ENCODE measurements around the gene TMEM62.

The TMEM62 gene

DNA sequence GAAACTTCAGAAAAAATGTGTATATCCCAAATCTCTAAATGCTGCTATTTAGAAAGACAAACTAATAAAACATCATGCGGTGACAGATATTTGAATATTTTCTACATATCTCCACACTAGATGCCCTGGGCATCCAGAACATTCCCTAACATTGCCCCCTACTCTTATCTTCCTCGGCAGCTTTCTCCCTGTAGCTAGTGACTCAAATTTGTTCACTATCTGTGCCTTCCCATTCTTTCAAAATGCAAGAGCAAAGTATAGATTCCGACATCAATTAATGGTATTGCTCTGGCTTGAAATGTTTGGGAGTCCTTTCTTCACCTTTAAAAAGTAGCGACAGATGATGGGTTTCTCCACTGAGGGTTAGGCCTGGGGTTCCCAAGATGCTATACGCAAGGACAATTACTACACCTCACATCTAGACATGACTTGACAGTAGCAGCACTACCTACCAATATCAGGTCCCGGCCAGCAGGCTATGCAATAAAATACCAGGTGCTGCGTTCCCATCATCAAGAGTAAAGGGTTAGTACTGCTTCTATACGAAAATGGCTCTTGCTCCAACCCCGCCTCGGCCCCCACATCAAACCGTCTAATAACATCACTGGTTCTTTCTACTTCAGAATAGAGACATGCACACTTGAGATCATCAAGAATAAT, 28.2 kb upstream of the TMEM62 start:
- no peak for TF ChIP-seq GATA3 (IDR thresholded peaks at IDR 0.05; ENCODE audit: low read depth, low read length)
- TF ChIP-seq GATA2 (IDR thresholded peaks at IDR 0.05; ENCODE audit: low read depth, low read length) = no peak

GRCh38 chr15:43105778-43106485, 27.5 kb upstream of the TMEM62 start, which contains the start of gene UBR1:
UBR1 (minus strand) TSS chr15:43106038; CDS start chr15:43106022, 16 bp downstream.
- TF ChIP-seq GATA2 (IDR thresholded peaks at IDR 0.05; ENCODE audit: low read depth, low read length) = peak; percentile 51
- no peak for TF ChIP-seq GATA3 (IDR thresholded peaks at IDR 0.05; ENCODE audit: low read depth, low read length)

- TF ChIP-seq GATA3 (IDR thresholded peaks at IDR 0.05; ENCODE audit: low read depth, low read length) (no peak), GATA2 (IDR thresholded peaks at IDR 0.05; ENCODE audit: low read depth, low read length) (no peak)
Measured at GRCh38 chr15:43106486-43106829, 26.9 kb upstream of the TMEM62 start.

DNA sequence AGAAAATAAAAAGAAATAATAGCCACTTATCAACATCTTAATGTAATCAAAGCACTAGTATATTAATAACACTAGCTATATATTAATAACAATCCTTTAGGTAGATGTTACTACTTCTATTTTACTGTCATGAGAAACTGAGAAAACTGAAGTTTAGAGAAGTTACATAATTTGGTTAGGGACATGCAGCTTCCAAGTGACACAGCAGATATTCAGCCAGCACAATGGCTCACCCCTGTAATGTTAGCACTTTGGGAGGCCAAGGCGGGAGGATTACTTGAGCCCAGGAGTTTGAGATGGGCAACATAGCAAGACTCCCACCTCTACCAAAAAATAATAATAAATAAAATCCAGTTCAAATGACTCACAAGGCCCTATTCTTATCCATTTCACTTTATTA, 25.6 kb upstream of the TMEM62 start:
- TF ChIP-seq GATA2 (IDR thresholded peaks at IDR 0.05; ENCODE audit: low read depth, low read length) (no peak), GATA3 (IDR thresholded peaks at IDR 0.05; ENCODE audit: low read depth, low read length) (no peak)

DNA sequence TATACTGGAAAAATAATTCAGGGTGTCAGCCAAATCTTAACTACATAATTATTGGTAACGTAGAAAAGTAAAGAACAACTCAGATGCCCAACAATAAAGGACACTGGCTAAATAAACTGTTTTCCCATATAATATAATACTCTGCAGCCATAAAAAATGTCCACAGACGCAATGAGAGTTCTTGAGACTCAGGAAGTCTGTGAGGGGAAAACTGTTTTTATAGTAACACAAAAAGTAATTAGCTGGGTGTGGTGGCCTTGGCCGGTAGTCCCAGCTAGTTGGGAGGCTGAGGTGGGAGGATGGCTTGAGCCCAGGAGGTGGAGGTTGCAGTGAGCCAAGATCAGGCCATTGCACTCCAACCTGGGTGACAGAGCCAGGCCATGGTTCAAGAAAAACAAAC, 22.0 kb upstream of the TMEM62 start:
- TF ChIP-seq GATA3 (IDR thresholded peaks at IDR 0.05; ENCODE audit: low read depth, low read length) (no peak), GATA2 (IDR thresholded peaks at IDR 0.05; ENCODE audit: low read depth, low read length) (no peak)

- TF ChIP-seq GATA3 (IDR thresholded peaks at IDR 0.05; ENCODE audit: low read depth, low read length) (no peak), GATA2 (IDR thresholded peaks at IDR 0.05; ENCODE audit: low read depth, low read length) (no peak)
Measured at GRCh38 chr15:43118286-43118685, 15.1 kb upstream of the TMEM62 start.

DNA sequence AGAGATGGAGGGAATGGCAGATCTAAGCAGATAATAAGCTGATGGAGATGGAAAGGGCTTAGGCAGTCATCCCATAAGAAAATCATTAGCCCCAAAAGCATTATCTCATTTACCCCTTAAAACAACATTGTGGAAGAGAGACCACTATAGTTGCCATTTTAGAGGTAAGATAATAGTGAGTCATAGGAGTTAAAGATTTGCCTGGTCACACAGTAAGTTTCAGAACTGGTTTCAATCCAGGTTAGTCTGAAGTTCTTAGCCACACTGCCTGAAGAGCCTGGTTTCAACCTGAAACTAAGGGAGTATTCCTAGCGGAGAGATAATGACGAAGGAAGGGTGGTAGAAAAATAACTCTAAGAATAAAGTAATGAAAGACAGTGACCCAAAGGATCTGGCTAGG, 14.6 kb upstream of the TMEM62 start:
- TF ChIP-seq GATA2 (IDR thresholded peaks at IDR 0.05; ENCODE audit: low read depth, low read length) = no peak
- no peak for TF ChIP-seq GATA3 (IDR thresholded peaks at IDR 0.05; ENCODE audit: low read depth, low read length)

DNA sequence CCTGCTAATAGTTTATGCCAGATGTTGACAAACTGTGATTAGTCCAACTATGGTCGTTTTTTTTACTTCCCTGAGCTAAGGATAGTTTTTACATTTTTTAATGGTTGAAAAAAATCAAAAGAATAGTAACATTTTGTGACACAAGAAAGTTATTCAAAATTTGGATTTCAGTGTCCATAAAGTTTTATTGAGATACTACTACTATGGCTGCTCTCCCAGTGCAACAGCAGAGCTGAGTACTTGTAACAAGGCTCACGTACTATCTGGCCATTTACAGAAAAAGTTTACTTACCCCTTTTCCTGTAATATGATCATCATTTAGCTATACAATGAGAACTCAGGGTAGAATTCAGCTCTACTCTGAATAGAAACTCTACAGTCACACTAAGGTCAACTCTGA, 11.5 kb upstream of the TMEM62 start:
- no peak for TF ChIP-seq GATA2 (IDR thresholded peaks at IDR 0.05; ENCODE audit: low read depth, low read length)
- no peak for TF ChIP-seq GATA3 (IDR thresholded peaks at IDR 0.05; ENCODE audit: low read depth, low read length)

- TF ChIP-seq GATA2 (IDR thresholded peaks at IDR 0.05; ENCODE audit: low read depth, low read length) = no peak
- TF ChIP-seq GATA3 (IDR thresholded peaks at IDR 0.05; ENCODE audit: low read depth, low read length) = no peak
Measured at GRCh38 chr15:43125100-43125661, 8.2 kb upstream of the TMEM62 start.

GRCh38 chr15:43126356-43126755, 7.0 kb upstream of the TMEM62 start:
- TF ChIP-seq GATA2 (IDR thresholded peaks at IDR 0.05; ENCODE audit: low read depth, low read length) (no peak), GATA3 (IDR thresholded peaks at IDR 0.05; ENCODE audit: low read depth, low read length) (no peak)

GRCh38 chr15:43127752-43128151, 5.6 kb upstream of the TMEM62 start:
- TF ChIP-seq GATA2 (IDR thresholded peaks at IDR 0.05; ENCODE audit: low read depth, low read length) = no peak
- no peak for TF ChIP-seq GATA3 (IDR thresholded peaks at IDR 0.05; ENCODE audit: low read depth, low read length)

DNA sequence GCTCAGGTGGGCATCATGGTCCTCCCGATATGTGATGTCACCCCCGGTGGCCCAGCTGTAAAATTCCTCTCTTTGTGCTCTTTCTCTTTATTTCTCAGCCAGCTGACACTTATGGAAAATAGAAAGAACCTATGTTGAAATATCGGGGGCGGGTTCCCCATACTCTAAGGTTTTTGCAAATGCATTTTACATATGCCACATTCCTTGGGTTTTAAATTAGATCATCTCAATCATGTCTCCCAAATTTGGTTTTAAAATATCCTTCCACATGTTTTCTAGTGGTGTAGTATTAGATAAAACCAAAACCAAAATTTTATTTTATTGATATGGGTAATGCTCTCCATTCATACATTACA, 4.4 kb upstream of the TMEM62 start:
- no peak for TF ChIP-seq GATA2 (IDR thresholded peaks at IDR 0.05; ENCODE audit: low read depth, low read length)
- no peak for TF ChIP-seq GATA3 (IDR thresholded peaks at IDR 0.05; ENCODE audit: low read depth, low read length)

- TF ChIP-seq GATA2 (IDR thresholded peaks at IDR 0.05; ENCODE audit: low read depth, low read length) (no peak), GATA3 (IDR thresholded peaks at IDR 0.05; ENCODE audit: low read depth, low read length) (no peak)
Measured at GRCh38 chr15:43132830-43133429, 456 bp upstream of the TMEM62 start.

DNA sequence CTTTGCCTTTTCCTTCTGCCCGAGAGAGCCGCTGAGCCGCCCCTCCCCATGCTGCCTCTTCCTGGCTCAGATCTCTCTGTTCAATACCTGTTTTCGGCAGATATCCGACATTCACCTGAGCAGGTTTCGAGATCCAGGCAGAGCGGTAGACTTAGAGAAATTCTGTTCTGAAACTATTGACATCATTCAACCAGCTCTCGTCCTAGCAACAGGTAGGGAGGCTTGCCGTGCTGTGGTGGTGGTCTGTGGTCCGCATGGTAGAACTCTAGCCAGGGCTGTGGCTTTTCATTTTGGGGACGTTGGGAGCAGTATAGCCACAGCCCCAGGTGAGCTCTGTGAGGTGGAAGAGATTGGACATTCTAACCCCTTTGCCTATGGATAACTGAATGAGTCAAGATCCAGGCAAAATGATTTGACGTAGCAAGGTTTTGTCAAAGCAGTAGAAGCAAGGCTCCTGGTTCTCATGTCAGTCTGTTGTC, 810 bp downstream of the TMEM62 start:
- TF ChIP-seq GATA3 (IDR thresholded peaks at IDR 0.05; ENCODE audit: low read depth, low read length) (no peak), GATA2 (IDR thresholded peaks at IDR 0.05; ENCODE audit: low read depth, low read length) (no peak)
